Measurements from ENCODE around the gene HBQ1. TPM values are rescaled to one million over a fixed set of nuclear protein-coding genes. Genes with fewer than 3 reads are reported as not detected.
"Not testable (repeated sequence)": the region's sequence is repeated elsewhere in the genome, so short reads cannot be mapped to it uniquely, and the experiment has no call there.

HBQ1 gene
- total RNA-seq, 2 donors from 2014 or later = not detected

DNA sequence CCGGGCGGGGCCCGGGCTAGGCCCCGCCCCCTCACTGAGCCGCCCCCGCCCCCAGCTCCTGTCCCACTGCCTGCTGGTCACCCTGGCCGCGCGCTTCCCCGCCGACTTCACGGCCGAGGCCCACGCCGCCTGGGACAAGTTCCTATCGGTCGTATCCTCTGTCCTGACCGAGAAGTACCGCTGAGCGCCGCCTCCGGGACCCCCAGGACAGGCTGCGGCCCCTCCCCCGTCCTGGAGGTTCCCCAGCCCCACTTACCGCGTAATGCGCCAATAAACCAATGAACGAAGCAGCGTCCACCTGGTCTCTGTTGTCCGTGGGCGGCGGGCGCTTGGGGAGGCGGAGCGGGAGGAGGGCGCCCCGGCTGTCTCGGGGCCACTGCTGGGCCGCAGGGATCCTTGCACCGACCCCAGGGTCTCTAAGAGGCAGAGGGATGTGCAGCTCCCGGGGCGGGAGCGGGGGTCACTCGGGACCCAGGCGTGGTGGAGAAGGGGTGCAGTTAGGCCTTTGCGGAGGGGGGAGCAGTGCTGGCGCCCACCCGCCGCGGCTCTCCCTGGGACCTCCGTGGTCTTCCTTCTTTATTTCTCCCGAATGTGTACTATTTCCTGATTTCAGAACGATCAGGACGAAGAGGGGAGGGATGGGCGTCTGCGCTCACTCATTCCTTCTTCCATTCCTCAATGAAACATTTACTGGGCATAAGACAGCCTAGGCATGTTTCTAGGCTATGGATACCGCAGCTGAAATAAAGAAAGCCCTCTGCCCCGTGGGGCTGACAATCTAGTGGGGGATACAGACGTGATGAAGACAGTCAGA lies 25.8 kb upstream of the HBQ1 start:
- DNase-seq (ENCODE audit: low spot score) = no peak

GRCh38 chr16:155031-155398 lies 25.2 kb upstream of the HBQ1 start:
- no peak for DNase-seq (ENCODE audit: low spot score)
- H3K9me3 ChIP-seq = no peaks in the 10 kb centered on the region
- intact Hi-C loops (cut with DNase I) = no loop called here
- H3K4me1 ChIP-seq (replicated peaks) = peaks cover 5% of the 10 kb centered on the region
- H3K27me3 ChIP-seq (replicated peaks; ENCODE audit: insufficient read depth) = no peaks in the 10 kb centered on the region
- H3K4me3 ChIP-seq = no peak overlapping the region
- TF ChIP-seq, protein P1, sequence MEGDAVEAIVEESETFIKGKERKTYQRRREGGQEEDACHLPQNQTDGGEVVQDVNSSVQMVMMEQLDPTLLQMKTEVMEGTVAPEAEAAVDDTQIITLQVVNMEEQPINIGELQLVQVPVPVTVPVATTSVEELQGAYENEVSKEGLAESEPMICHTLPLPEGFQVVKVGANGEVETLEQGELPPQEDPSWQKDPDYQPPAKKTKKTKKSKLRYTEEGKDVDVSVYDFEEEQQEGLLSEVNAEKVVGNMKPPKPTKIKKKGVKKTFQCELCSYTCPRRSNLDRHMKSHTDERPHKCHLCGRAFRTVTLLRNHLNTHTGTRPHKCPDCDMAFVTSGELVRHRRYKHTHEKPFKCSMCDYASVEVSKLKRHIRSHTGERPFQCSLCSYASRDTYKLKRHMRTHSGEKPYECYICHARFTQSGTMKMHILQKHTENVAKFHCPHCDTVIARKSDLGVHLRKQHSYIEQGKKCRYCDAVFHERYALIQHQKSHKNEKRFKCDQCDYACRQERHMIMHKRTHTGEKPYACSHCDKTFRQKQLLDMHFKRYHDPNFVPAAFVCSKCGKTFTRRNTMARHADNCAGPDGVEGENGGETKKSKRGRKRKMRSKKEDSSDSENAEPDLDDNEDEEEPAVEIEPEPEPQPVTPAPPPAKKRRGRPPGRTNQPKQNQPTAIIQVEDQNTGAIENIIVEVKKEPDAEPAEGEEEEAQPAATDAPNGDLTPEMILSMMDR (IDR thresholded peaks at IDR 0.05) = no peak
- no peak for TF ChIP-seq POLR2AphosphoS5 (IDR thresholded peaks at IDR 0.05)
- H3K36me3 ChIP-seq = no peaks in the 10 kb centered on the region
- WGBS = 54% methylated on average over 7 of the region's 7 CpGs
- no peak overlapping the region for H3K27ac ChIP-seq

More for the DNA sequence above, 25.8 kb upstream of the HBQ1 start:
- peak overlapping the region; percentile 31 to 35 for H3K4me3 ChIP-seq
- H3K9me3 ChIP-seq = no peaks in the 10 kb centered on the region
- 4% methylated on average over 44 of the region's 59 CpGs for WGBS
- peaks cover 5% of the 10 kb centered on the region for H3K4me1 ChIP-seq (replicated peaks)
- H3K27me3 ChIP-seq (replicated peaks; ENCODE audit: insufficient read depth) = no peaks in the 10 kb centered on the region
- intact Hi-C loops (cut with DNase I) = no loop called here
- no peaks in the 10 kb centered on the region for H3K36me3 ChIP-seq
- TF ChIP-seq POLR2A (IDR thresholded peaks at IDR 0.05) (no peak), POLR2AphosphoS5 (IDR thresholded peaks at IDR 0.05) (no peak)
- TF ChIP-seq, protein P1 (IDR thresholded peaks at IDR 0.05) = no peak
- no peak overlapping the region for H3K27ac ChIP-seq

DNA sequence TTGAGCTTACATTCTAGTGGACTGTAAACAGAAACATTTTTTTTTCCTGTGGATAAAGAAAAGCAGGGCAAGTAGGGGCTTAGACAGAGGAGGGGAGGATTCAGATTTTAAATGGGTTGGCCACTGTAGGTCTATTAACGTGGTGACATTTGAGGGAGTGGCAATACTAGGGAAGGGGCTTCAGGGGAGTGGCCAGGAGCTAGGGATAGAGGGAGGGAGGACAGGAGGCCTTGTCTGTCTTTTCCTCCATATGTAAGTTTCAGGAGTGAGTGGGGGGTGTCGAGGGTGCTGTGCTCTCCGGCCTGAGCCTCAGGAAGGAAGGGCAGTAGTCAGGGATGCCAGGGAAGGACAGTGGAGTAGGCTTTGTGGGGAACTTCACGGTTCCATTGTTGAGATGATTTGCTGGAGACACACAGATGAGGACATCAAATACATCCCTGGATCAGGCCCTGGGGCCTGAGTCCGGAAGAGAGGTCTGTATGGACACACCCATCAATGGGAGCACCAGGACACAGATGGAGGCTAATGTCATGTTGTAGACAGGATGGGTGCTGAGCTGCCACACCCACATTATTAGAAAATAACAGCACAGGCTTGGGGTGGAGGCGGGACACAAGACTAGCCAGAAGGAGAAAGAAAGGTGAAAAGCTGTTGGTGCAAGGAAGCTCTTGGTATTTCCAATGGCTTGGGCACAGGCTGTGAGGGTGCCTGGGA lies 21.0 kb upstream of the HBQ1 start:
- Histone ChIP-seq H3K9me3 (no peaks in the 10 kb centered on the region), H3K27ac (no peak overlapping the region), H3K4me3 (no peak overlapping the region), H3K4me1 (replicated peaks) (peaks cover 5% of the 10 kb centered on the region), H3K27me3 (replicated peaks; ENCODE audit: insufficient read depth) (no peaks in the 10 kb centered on the region), H3K36me3 (no peaks in the 10 kb centered on the region)
- no peak for DNase-seq (ENCODE audit: low spot score)
- intact Hi-C loops (cut with DNase I) = no loop called here
- no peak for TF ChIP-seq POLR2AphosphoS5 (IDR thresholded peaks at IDR 0.05)
- TF ChIP-seq, protein P1 (IDR thresholded peaks at IDR 0.05) = no peak
- no peak for TF ChIP-seq POLR2A (IDR thresholded peaks at IDR 0.05)
- 41% methylated on average over 6 of the region's 6 CpGs for WGBS

DNA sequence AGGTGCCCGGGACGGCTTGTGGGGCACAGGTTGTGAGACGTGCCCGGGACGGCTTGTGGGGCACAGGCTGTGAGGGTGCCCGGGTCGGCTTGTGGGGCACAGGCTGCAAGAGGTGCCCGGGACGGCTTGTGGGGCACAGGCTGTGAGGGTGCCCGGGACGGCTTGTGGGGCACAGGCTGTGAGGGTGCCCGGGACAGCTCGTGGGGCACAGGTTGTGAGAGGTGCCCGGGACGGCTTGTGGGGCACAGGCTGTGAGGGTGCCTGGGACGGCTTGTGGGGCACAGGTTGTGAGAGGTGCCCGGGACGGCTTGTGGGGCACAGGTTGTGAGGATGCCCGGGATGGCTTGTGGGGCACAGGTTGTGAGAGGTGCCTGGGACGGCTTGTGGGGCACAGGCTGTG lies 20.0 kb upstream of the HBQ1 start:
- H3K4me1 ChIP-seq (replicated peaks); H3K4me3 ChIP-seq; intact Hi-C loops (cut with DNase I); H3K36me3 ChIP-seq; H3K27ac ChIP-seq; DNase-seq (ENCODE audit: low spot score); H3K9me3 ChIP-seq; H3K27me3 ChIP-seq (replicated peaks; ENCODE audit: insufficient read depth): not testable (repeated sequence)
- WGBS = 60% methylated on average over 18 of the region's 20 CpGs

DNA sequence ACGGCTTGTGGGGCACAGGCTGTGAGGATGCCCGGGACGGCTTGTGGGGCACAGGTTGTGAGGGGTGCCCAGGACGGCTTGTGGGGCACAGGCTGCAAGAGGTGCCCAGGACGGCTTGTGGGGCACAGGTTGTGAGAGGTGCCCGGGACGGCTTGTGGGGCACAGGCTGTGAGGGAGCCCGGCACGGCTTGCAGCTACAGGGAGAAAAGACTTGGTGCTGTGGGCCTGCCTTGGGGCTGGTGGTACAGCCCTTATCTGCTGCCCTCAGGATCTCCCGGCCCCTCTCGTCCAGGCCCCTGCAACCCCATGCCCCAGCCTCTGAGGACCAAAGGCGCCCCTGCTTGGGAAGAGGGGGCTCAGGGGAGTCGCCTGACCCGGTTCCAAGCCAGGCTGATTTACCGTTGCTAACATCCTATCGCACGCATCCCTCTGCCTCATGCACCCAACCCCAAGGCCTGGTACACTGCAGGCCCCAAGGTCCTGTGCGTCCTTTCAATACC lies 19.5 kb upstream of the HBQ1 start:
- H3K4me1 ChIP-seq (replicated peaks) = peaks cover 6% of the 10 kb centered on the region
- no peak for DNase-seq (ENCODE audit: low spot score)
- H3K27ac ChIP-seq = no peak overlapping the region
- 60% methylated on average over 18 of the region's 18 CpGs for WGBS
- H3K9me3 ChIP-seq = no peaks in the 10 kb centered on the region
- H3K27me3 ChIP-seq (replicated peaks; ENCODE audit: insufficient read depth) = peaks cover 6% of the 10 kb centered on the region
- intact Hi-C loops (cut with DNase I) = no loop called here
- no peak overlapping the region for H3K4me3 ChIP-seq
- TF ChIP-seq, protein P1 (IDR thresholded peaks at IDR 0.05) = no peak
- no peaks in the 10 kb centered on the region for H3K36me3 ChIP-seq

All from prostate gland (tissue), 2 donors.